Trophoblast cell (in vitro differentiated cells and primary cell): ENCODE results near the gene LSG1.
A peak's percentile ranks its signal among the peaks of the same experiment; 100 is the strongest.

Experiments used
- DNase-seq, 2 donors: peaks; one replicate each; pipeline ENCODE4 v3.0.0-alpha.2; 2016
- H2AFZ ChIP-seq: 2 replicates; pipeline ENCODE4 v1.6.1; 2013; ENCODE audit warnings: low read length, moderate library complexity, mild to moderate bottlenecking; ENCODE audit not compliant: insufficient read depth, poor library complexity
- H2AK5ac ChIP-seq: 2 replicates; pipeline ENCODE4 v1.6.1; 2013; ENCODE audit warnings: mild to moderate bottlenecking, low read length
- H2BK120ac ChIP-seq: 2 replicates; pipeline ENCODE4 v1.6.1; 2013; ENCODE audit warnings: low read length, mild to moderate bottlenecking, moderate library complexity; ENCODE audit not compliant: insufficient read depth, poor library complexity
- H2BK12ac ChIP-seq: 2 replicates; pipeline ENCODE4 v1.6.1; 2013; ENCODE audit warnings: mild to moderate bottlenecking, low read length, moderate library complexity
- H2BK5ac ChIP-seq: 2 replicates; pipeline ENCODE4 v1.6.1; 2013; ENCODE audit warnings: low read length, low read depth, moderate library complexity, mild to moderate bottlenecking; ENCODE audit not compliant: poor library complexity
- H3K14ac ChIP-seq: 2 replicates; pipeline ENCODE4 v1.6.1; 2013; ENCODE audit warnings: mild to moderate bottlenecking, low read length
- H3K18ac ChIP-seq: 2 replicates; pipeline ENCODE4 v1.6.1; 2013; ENCODE audit warnings: mild to moderate bottlenecking, low read length
- H3K23ac ChIP-seq: 2 replicates; pipeline ENCODE4 v1.6.1; 2013; ENCODE audit warnings: low read length
- H3K27ac ChIP-seq: 2 replicates; pipeline ENCODE4 v1.5.1; 2013; ENCODE audit warnings: low read depth, mild to moderate bottlenecking, inconsistent platforms, low read length, moderate library complexity
- H3K27me3 ChIP-seq: 2 replicates; pipeline ENCODE4 v1.6.1; 2013; ENCODE audit warnings: inconsistent platforms, mild to moderate bottlenecking, low read length, moderate library complexity; ENCODE audit not compliant: insufficient read depth
- H3K36me3 ChIP-seq, 2 experiments: 1 replicate in 1 of 2; 2 replicates in 1 of 2; pipeline ENCODE4 v1.6.1; 2013; ENCODE audit warnings: low read length in 2 of 2, mild to moderate bottlenecking in 2 of 2, moderate library complexity in 1 of 2; ENCODE audit not compliant: insufficient read depth in 2 of 2, control insufficient read depth in 1 of 2
- H3K4ac ChIP-seq: 2 replicates; pipeline ENCODE4 v1.6.1; 2013; ENCODE audit warnings: low read depth, mild to moderate bottlenecking, low read length, moderate library complexity
- H3K4me1 ChIP-seq, 2 experiments: 1 replicate in 1 of 2; 2 replicates in 1 of 2; pipeline ENCODE4 v1.6.1; 2013; ENCODE audit warnings: low read length in 2 of 2, mild to moderate bottlenecking in 2 of 2, moderate library complexity in 1 of 2; ENCODE audit not compliant: insufficient read depth in 2 of 2, control insufficient read depth in 1 of 2
- H3K4me2 ChIP-seq: 2 replicates; pipeline ENCODE4 v1.6.1; 2013; ENCODE audit warnings: inconsistent platforms, mild to moderate bottlenecking, low read length, moderate library complexity
- H3K4me3 ChIP-seq: 2 replicates; pipeline ENCODE4 v1.5.1; 2013; ENCODE audit warnings: mild to moderate bottlenecking, low read depth, low read length, inconsistent platforms
- H3K79me1 ChIP-seq: one replicate; pipeline ENCODE4 v1.6.1; 2013; ENCODE audit warnings: low read length
- H3K79me2 ChIP-seq: 2 replicates; pipeline ENCODE4 v1.6.1; 2013; ENCODE audit warnings: low read length, mild to moderate bottlenecking; ENCODE audit not compliant: control insufficient read depth, insufficient read depth, poor library complexity
- H3K9ac ChIP-seq: 2 replicates; pipeline ENCODE4 v1.6.1; 2013; ENCODE audit warnings: mild to moderate bottlenecking, low read length
- H3K9me3 ChIP-seq: 2 replicates; pipeline ENCODE4 v1.6.1; 2013; ENCODE audit warnings: low read depth, mild to moderate bottlenecking, control low read depth, inconsistent platforms, low read length; ENCODE audit not compliant: insufficient read depth
- H4K12ac ChIP-seq: 2 replicates; pipeline ENCODE4 v1.6.1; 2013; ENCODE audit warnings: low read depth, mild to moderate bottlenecking, low read length, moderate library complexity
- H4K8ac ChIP-seq: 2 replicates; pipeline ENCODE4 v1.6.1; 2013; ENCODE audit warnings: low read depth, mild to moderate bottlenecking, low read length, moderate library complexity
- H4K91ac ChIP-seq: one replicate; pipeline ENCODE4 v1.6.1; 2013; ENCODE audit warnings: low read depth, mild to moderate bottlenecking, low read length, moderate library complexity
- WGBS: extraction: QIAGEN DNeasy Blood & Tissue Kit; methylation state at CpG from one replicate; pipeline ENCODE4 v1.1.7; 2013; ENCODE audit warnings: missing lambda C conversion rate; ENCODE audit not compliant: insufficient read length, insufficient coverage; ENCODE audit errors: extremely low coverage; 5-methylcytosine and 5-hydroxymethylcytosine counted together

LSG1 gene

DNA sequence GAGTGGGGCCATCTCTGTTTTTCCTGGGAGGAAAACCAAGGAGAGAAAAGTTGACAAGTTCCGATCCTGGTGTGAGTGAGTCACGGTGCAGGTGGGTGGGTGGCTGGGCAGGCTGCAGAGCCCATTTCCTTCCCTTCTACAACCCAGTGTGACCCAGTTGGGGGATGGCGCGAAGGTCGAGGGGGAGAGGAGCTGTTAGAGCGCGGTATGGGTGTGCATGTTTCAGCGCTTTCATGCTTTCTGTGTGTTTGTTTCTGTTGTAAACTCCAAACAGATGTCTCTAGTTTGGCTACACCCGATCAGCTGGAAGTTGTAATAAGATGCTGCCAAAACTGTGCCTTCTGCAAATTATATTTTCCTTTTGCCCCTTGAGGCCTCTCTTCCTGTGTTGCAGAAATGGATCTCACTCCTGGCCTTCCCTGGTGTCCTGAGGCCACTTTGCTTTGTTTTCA is 17.5 kb upstream of the LSG1 start:
- Histone ChIP-seq H4K12ac (no peak overlapping the region), H3K27ac (no peak overlapping the region), H2AFZ (no peak overlapping the region), H3K4me2 (no peak overlapping the region), H3K23ac (no peak overlapping the region), H3K14ac (no peak overlapping the region), H3K79me2 (peaks cover 4% of the 10 kb centered on the region), H3K4ac (no peak overlapping the region), H3K4me3 (no peak overlapping the region), H4K8ac (no peak overlapping the region), H2BK120ac (no peak overlapping the region), H3K9ac (no peak overlapping the region), H2BK5ac (no peak overlapping the region), H3K79me1 (peaks cover 12% of the 10 kb centered on the region), H3K36me3 (no peaks in the 10 kb centered on the region), H3K18ac (no peak overlapping the region), H3K9me3 (peaks cover 4% of the 10 kb centered on the region), H2AK5ac (no peak overlapping the region), H2BK12ac (no peak overlapping the region), H3K27me3 (peaks cover 23% of the 10 kb centered on the region), H4K91ac (no peak overlapping the region), H3K4me1 (peaks cover 23 to 27% of the 10 kb centered on the region in 2 experiments)
- no CpG with 5 or more reads among the region's 9 CpGs for WGBS
- DNase-seq = peak in 1 of 2 donors; percentile 33

DNA sequence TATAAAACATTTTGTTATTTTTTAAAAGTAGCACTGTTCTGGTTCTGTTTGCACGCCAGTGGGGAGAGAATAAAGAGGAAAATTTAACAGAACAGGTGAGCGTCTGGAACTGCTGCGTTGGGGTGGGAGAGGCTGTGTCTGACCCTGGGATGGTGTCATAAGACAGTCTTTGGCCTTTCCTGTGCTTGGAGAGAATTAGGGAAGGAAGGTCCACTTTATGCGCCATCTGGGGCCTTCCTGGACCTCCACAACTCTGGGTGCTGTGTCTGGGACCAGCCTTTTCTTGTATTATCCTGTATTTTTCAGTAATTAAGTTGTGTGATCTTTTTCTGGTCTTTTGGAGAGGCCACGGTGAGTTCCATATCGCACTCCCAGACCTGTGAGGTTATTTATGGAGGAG is 17.0 kb upstream of the LSG1 start:
- no peak for DNase-seq
- Histone ChIP-seq H3K4me2 (no peak overlapping the region), H3K14ac (no peak overlapping the region), H4K91ac (no peak overlapping the region), H3K4me1 (peaks cover 23 to 27% of the 10 kb centered on the region in 2 experiments), H2AK5ac (no peak overlapping the region), H2BK5ac (no peak overlapping the region), H3K18ac (no peak overlapping the region), H4K12ac (no peak overlapping the region), H3K23ac (no peak overlapping the region), H3K36me3 (no peaks in the 10 kb centered on the region), H3K27me3 (peaks cover 23% of the 10 kb centered on the region), H3K4ac (no peak overlapping the region), H3K4me3 (no peak overlapping the region), H3K79me2 (peaks cover 4% of the 10 kb centered on the region), H3K79me1 (peaks cover 12% of the 10 kb centered on the region), H3K27ac (no peak overlapping the region), H3K9ac (no peak overlapping the region), H2BK120ac (no peak overlapping the region), H2AFZ (no peak overlapping the region), H3K9me3 (peaks cover 4% of the 10 kb centered on the region), H4K8ac (no peak overlapping the region), H2BK12ac (no peak overlapping the region)
- WGBS = no CpG with 5 or more reads among the region's 6 CpGs

DNA sequence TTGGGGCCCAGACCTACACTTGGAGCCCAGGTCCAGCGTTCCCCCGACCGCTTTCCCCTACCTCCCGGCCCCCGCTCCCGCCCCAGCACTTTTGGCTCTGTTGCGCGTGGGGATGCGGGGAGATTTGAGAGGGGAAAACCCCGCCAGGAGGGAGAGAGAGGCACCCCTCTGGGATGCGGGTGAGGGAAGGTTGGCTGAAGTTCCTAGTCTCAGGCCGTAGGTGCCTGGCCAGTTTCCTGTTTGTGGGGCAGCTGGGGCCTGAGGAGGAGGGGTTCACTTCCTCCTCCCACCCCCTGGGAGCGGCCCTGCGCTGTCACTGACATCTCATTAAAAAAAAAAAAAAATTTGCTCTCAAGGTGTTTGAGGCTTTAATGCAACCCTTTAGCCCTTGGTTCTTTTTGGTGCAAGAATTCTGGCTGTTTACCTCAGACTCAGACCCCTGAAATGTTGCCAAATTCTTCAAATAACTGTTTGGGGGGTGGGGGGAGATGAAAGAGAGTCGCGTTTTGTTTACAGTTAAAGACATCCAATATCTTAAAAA is 16.3 kb upstream of the LSG1 start:
- peaks cover 12% of the 10 kb centered on the region for H3K79me1 ChIP-seq
- H4K91ac ChIP-seq = peak overlapping the region; percentile 69
- H3K23ac ChIP-seq = no peak overlapping the region
- no CpG with 5 or more reads among the region's 16 CpGs for WGBS
- H4K8ac ChIP-seq = peak overlapping the region; percentile 64
- peak overlapping the region; percentile 46 for H3K14ac ChIP-seq
- H3K4me3 ChIP-seq = peak overlapping the region; percentile 71
- peaks cover 23% of the 10 kb centered on the region for H3K27me3 ChIP-seq
- peaks cover 23 to 27% of the 10 kb centered on the region in 2 experiments for H3K4me1 ChIP-seq
- no peaks in the 10 kb centered on the region for H3K36me3 ChIP-seq
- H2BK120ac ChIP-seq = peak overlapping the region; percentile 34
- H2BK12ac ChIP-seq = peak overlapping the region; percentile 19
- peak overlapping the region; percentile 24 for H4K12ac ChIP-seq
- peak overlapping the region; percentile 7 for H2AK5ac ChIP-seq
- no peak overlapping the region for H3K9ac ChIP-seq
- H3K4ac ChIP-seq = peak overlapping the region; percentile 1
- H3K79me2 ChIP-seq = peaks cover 4% of the 10 kb centered on the region
- peaks cover 4% of the 10 kb centered on the region for H3K9me3 ChIP-seq
- peak overlapping the region; percentile 65 for H3K18ac ChIP-seq
- no peak overlapping the region for H2BK5ac ChIP-seq
- H3K27ac ChIP-seq = no peak overlapping the region
- H2AFZ ChIP-seq = peak overlapping the region; percentile 14
- peak overlapping the region; percentile 61 for H3K4me2 ChIP-seq
- peak; percentile 46 to 54 for DNase-seq

DNA sequence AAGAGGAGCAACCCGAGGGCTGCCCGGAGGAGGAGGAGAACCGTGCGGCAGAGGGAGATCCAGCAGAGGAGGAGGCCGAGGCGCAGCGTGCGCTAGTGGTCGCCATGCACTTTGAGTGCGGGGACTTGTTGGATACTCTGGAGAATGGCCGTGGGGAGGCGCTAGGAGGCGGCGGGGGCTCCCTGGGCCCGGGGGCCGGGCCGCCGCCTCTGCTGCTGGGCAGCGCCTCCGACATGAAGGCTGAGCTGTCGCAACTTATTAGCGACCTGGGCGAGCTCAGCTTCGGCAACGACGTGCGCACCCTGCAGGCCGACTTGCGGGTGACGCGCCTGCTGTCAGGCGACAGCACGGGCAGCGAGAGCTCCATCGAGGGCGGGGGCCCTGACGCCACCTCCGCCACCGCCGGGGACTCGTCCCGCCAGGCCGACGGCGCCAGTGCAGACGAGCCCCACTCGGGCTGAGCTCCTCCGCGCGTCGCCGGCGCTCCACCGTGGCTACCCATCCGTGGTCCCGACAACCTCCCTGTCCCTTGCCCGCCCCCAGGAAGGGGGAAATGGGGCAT is 15.7 kb upstream of the LSG1 start:
- Histone ChIP-seq H2BK120ac (peak overlapping the region; percentile 34), H3K9me3 (peaks cover 4% of the 10 kb centered on the region), H3K36me3 (no peaks in the 10 kb centered on the region), H3K23ac (no peak overlapping the region), H3K79me2 (peaks cover 4% of the 10 kb centered on the region), H3K79me1 (peaks cover 12% of the 10 kb centered on the region), H3K14ac (peak overlapping the region; percentile 46), H2AFZ (peak overlapping the region; percentile 14), H4K12ac (peak overlapping the region; percentile 24), H2BK5ac (no peak overlapping the region), H3K4me3 (peak overlapping the region; percentile 71), H4K8ac (peak overlapping the region; percentile 64), H3K4me2 (peak overlapping the region; percentile 61), H3K27ac (no peak overlapping the region), H3K9ac (no peak overlapping the region), H3K4ac (peak overlapping the region; percentile 1), H2BK12ac (peak overlapping the region; percentile 19), H3K18ac (peak overlapping the region; percentile 65), H3K4me1 (peaks cover 23 to 27% of the 10 kb centered on the region in 2 experiments), H3K27me3 (peaks cover 23% of the 10 kb centered on the region), H4K91ac (peak overlapping the region; percentile 69), H2AK5ac (peak overlapping the region; percentile 7)
- WGBS = no CpG with 5 or more reads among the region's 57 CpGs
- DNase-seq = peak; percentile 77 to 82
